Measurements from ENCODE around the gene CD8B2. TPM values are rescaled to one million over a fixed set of nuclear protein-coding genes. Genes with fewer than 3 reads are reported as not detected.
"Not testable (repeated sequence)": the region's sequence is repeated elsewhere in the genome, so short reads cannot be mapped to it uniquely, and the experiment has no call there.

Gene CD8B2
- 0.37 and 0.54 TPM in 2 replicates for total RNA-seq

DNA sequence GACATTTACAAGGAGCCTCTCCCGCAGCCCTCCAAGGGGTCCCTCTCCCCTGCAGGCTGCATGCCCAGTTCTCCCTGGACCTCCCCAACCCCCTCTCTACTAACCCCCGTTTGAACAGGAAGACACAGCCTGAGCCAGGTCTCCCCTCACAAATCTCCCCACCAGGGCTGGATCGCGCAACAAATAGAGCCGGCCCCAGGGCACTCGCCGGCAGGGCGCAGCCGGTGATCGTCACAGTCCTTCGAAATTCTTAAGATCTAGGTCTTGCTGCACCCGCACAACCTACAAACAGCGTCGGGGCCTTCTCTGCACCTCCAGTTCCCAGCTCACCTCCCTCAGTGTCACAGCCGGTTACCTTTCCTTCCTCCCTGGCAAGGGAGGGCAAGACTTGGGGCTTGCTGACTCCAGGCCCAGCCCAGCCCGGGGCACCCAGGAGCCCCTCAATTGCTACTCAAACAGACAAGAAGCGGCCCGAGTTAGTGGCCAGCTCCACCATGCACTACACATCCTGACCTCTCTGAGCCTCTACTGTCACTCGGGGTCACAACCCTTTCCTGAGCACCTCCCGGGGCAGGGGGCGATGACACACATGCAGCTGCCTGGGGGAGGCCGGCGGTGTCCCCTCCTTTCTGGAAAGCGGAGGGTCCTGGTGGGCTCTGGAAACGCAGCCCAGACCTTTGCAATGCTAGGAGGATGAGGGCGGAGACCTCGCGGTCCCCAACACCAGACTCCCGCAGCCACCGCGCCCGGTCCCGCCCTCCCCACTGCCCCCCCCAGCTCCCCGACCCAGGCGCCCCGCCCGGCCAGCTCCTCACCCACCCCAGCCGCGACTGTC lies at the start of gene CD8B2:
Gene CD8B2 (plus strand): TSS at position 814 of the 835 bp plus-strand sequence. CDS start 63 bp downstream, outside the sequence.
- H3K4me1 Mint-ChIP-seq (ENCODE audit: low read depth); DNase-seq (ENCODE audit: low spot score); H3K36me3 Mint-ChIP-seq (ENCODE audit: low read depth); intact Hi-C loops (cut with micrococcal nuclease); H3K4me3 Mint-ChIP-seq; H3K27ac Mint-ChIP-seq; H3K9me3 Mint-ChIP-seq; H3K27me3 Mint-ChIP-seq (ENCODE audit: insufficient read depth): not testable (repeated sequence)

GRCh38 chr2:106461882-106462281 lies 25.3 kb upstream of the CD8B2 start:
- H3K4me3 Mint-ChIP-seq; H3K36me3 Mint-ChIP-seq (ENCODE audit: low read depth); H3K27me3 Mint-ChIP-seq (ENCODE audit: insufficient read depth); H3K9me3 Mint-ChIP-seq; H3K4me1 Mint-ChIP-seq (ENCODE audit: low read depth); H3K27ac Mint-ChIP-seq; DNase-seq (ENCODE audit: low spot score): not testable (repeated sequence)
- intact Hi-C loops (cut with micrococcal nuclease), result loop anchor here (5.0 kb wide), 1 partner anchor 80 kb away; no protein-coding TSS in a partner anchor

- H3K27ac Mint-ChIP-seq; H3K4me3 Mint-ChIP-seq; DNase-seq (ENCODE audit: low spot score); H3K36me3 Mint-ChIP-seq (ENCODE audit: low read depth); H3K9me3 Mint-ChIP-seq; H3K27me3 Mint-ChIP-seq (ENCODE audit: insufficient read depth); H3K4me1 Mint-ChIP-seq (ENCODE audit: low read depth); intact Hi-C loops (cut with micrococcal nuclease): not testable (repeated sequence)
Observed at GRCh38 chr2:106467516-106467915, 19.6 kb upstream of the CD8B2 start.

- H3K4me3 Mint-ChIP-seq; H3K27ac Mint-ChIP-seq; H3K27me3 Mint-ChIP-seq (ENCODE audit: insufficient read depth); intact Hi-C loops (cut with micrococcal nuclease); DNase-seq (ENCODE audit: low spot score); H3K9me3 Mint-ChIP-seq; H3K36me3 Mint-ChIP-seq (ENCODE audit: low read depth); H3K4me1 Mint-ChIP-seq (ENCODE audit: low read depth): not testable (repeated sequence)
Observed at GRCh38 chr2:106468107-106468506, 19.1 kb upstream of the CD8B2 start, which contains the start of gene RGPD3. TSS of gene RGPD3 (minus strand) at chr2:106468413. CDS start at chr2:106468288, 125 bp downstream.

DNA sequence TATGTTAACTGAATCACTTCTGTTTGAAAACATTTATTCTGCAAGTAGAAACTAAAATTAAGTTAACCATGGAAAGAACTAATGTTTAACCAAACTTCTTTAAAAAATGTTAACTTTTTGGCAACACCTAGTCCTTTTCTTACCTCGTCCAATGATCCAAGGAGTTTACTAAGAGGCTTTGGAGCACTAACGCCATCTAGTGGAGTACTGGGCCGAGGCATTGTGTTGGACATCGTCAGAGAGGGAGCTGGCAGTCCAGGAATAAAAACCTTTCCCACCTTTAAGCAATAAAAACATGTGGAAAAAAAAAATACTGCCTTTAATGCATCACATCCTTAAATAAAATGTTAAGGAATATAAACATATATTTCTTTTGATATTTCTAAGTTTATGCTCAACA lies 16.5 kb upstream of the CD8B2 start:
- peak; percentile 17 for DNase-seq (ENCODE audit: low spot score)
- not testable (repeated sequence) for H3K27me3 Mint-ChIP-seq (ENCODE audit: insufficient read depth); H3K27ac Mint-ChIP-seq; H3K4me1 Mint-ChIP-seq (ENCODE audit: low read depth); H3K36me3 Mint-ChIP-seq (ENCODE audit: low read depth); H3K4me3 Mint-ChIP-seq; H3K9me3 Mint-ChIP-seq
- intact Hi-C loops (cut with micrococcal nuclease), result loop anchor here (2.0 kb wide), 1 partner anchor 366 kb away; no protein-coding TSS in a partner anchor

DNA sequence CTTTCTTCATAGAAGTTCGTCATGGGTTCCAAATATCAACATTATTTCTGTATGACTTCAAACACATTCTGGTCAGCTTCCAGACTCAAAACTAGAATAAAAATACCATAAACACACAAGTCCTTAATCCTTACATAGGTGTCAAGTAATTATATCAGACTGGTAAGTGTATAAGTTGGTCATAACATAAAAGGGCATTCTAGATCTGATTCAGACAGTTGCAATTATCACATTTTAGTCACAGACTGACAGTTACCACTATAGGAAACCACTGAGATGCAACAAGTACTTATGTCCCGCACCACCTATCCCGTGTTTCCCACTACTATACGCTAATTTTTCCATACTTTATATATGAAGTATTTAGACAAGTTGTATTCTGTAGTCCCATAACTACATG lies 9.5 kb upstream of the CD8B2 start:
- H3K36me3 Mint-ChIP-seq (ENCODE audit: low read depth); H3K27me3 Mint-ChIP-seq (ENCODE audit: insufficient read depth); intact Hi-C loops (cut with micrococcal nuclease); H3K9me3 Mint-ChIP-seq; DNase-seq (ENCODE audit: low spot score); H3K27ac Mint-ChIP-seq; H3K4me3 Mint-ChIP-seq; H3K4me1 Mint-ChIP-seq (ENCODE audit: low read depth): not testable (repeated sequence)

- H3K27ac Mint-ChIP-seq; DNase-seq (ENCODE audit: low spot score); intact Hi-C loops (cut with micrococcal nuclease); H3K27me3 Mint-ChIP-seq (ENCODE audit: insufficient read depth); H3K4me3 Mint-ChIP-seq; H3K4me1 Mint-ChIP-seq (ENCODE audit: low read depth); H3K36me3 Mint-ChIP-seq (ENCODE audit: low read depth); H3K9me3 Mint-ChIP-seq: not testable (repeated sequence)
Observed at GRCh38 chr2:106479563-106479962, 7.6 kb upstream of the CD8B2 start.

DNA sequence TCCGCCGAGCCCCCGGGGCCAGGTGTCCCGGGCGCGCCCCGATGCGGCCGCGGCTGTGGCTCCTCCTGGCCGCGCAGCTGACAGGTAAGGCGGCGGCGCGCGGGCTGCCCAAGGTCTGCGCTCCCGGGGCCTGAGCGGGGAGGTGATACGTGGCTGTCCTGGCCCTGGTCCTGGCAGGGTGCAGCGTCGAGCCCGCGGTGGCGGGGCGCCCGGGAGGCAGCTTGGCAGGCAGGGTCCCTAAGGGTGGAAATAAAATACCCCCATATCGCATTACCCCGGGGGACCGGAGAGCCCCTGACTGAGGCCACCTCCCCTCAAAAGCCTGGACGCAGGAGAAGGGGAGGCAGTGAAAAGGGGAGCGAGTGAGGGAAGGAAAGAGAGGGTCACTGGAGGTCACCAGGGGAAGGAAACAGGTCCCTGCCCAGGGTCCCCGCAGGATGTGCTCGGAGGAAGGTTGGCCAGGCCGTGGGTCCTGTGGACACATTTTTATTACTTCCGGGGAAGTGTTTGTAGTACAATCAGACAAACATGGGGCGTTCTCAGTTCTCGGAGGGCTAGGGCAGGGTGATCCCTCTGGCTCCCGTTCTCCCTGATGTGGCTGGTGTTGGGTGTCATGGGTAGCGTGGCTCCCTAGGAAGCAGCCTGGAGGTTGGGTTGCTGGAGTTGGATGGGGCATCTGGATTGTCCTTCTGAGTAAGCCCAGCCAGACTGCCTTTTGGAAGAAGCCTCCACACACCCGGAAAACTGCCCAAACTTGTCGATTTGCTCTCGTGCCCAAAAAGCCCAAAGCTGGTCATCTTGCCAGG lies 425 bp downstream of the CD8B2 start:
- H3K4me3 Mint-ChIP-seq; H3K9me3 Mint-ChIP-seq; H3K36me3 Mint-ChIP-seq (ENCODE audit: low read depth); DNase-seq (ENCODE audit: low spot score); H3K27me3 Mint-ChIP-seq (ENCODE audit: insufficient read depth); H3K4me1 Mint-ChIP-seq (ENCODE audit: low read depth); intact Hi-C loops (cut with micrococcal nuclease); H3K27ac Mint-ChIP-seq: not testable (repeated sequence)

DNA sequence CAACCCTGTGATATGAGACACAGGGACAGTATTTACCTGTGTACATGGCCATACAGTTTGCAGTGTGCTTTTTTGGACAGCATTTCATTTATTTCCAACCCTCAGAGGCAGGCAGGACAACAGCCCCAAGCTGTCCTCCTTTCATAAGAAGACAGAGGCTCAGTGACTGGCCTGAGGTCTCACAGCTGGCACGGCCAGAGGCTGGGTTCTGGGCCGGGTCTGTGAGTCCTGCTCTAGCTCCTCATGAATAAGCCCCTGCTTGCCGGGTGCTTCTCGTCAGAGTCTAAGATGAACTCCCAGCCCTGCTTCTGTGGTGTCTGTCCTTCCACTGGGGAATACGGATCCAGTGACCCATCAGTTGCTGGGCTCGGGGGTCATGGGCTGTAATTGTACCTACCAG lies 2.5 kb downstream of the CD8B2 start:
- H3K27ac Mint-ChIP-seq; H3K4me1 Mint-ChIP-seq (ENCODE audit: low read depth); intact Hi-C loops (cut with micrococcal nuclease); H3K36me3 Mint-ChIP-seq (ENCODE audit: low read depth); H3K9me3 Mint-ChIP-seq; DNase-seq (ENCODE audit: low spot score); H3K4me3 Mint-ChIP-seq; H3K27me3 Mint-ChIP-seq (ENCODE audit: insufficient read depth): not testable (repeated sequence)

GRCh38 chr2:106492399-106492798 lies 5.2 kb downstream of the CD8B2 start:
- H3K27ac Mint-ChIP-seq; DNase-seq (ENCODE audit: low spot score); H3K36me3 Mint-ChIP-seq (ENCODE audit: low read depth); H3K27me3 Mint-ChIP-seq (ENCODE audit: insufficient read depth); H3K9me3 Mint-ChIP-seq; H3K4me3 Mint-ChIP-seq; H3K4me1 Mint-ChIP-seq (ENCODE audit: low read depth); intact Hi-C loops (cut with micrococcal nuclease): not testable (repeated sequence)

DNA sequence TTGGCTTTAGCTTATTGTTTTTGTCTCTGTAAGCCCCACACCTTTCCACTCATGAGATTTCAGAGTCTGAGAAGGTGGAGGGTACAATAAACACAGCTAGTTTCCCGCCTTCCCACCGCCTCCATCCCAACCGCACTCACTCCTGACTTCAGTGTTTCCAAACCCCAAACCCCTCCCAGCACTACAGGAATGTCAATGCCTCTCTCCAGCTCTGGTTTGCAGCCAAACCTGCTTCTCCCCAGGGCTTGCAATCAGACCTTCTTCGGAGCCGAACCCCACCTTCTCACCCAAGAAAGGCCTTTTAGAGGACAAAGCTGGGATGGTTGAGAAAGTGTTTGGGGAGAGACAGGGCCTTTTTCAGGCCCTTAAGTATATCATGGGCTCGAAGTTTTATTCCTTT lies 5.7 kb downstream of the CD8B2 start:
- DNase-seq (ENCODE audit: low spot score); H3K4me3 Mint-ChIP-seq; H3K36me3 Mint-ChIP-seq (ENCODE audit: low read depth); H3K9me3 Mint-ChIP-seq; H3K4me1 Mint-ChIP-seq (ENCODE audit: low read depth); H3K27ac Mint-ChIP-seq; H3K27me3 Mint-ChIP-seq (ENCODE audit: insufficient read depth); intact Hi-C loops (cut with micrococcal nuclease): not testable (repeated sequence)

DNA sequence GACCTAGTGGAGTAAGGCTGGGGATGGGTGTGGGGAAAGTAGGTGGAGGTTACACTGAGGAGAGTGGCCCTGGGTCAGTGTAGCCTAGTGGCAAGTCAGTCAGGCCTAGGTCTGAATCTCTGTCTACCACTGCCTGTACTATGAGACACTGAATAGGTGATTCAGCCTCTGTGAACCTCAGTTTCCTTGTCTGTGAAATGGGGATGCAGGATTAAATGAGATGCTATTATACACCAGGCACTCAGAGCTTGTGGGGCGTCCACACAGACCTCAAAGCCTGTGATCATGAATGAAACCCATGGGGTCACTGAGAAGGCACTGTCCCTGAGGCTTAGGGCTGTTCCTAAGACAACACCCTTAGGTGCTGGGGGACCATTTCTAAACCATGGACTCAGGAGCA lies 11.4 kb downstream of the CD8B2 start:
- H3K36me3 Mint-ChIP-seq (ENCODE audit: low read depth); H3K27me3 Mint-ChIP-seq (ENCODE audit: insufficient read depth); H3K4me1 Mint-ChIP-seq (ENCODE audit: low read depth); intact Hi-C loops (cut with micrococcal nuclease); H3K9me3 Mint-ChIP-seq; H3K27ac Mint-ChIP-seq; H3K4me3 Mint-ChIP-seq; DNase-seq (ENCODE audit: low spot score): not testable (repeated sequence)

GRCh38 chr2:106500350-106500749 lies 13.2 kb downstream of the CD8B2 start:
- H3K4me1 Mint-ChIP-seq (ENCODE audit: low read depth); DNase-seq (ENCODE audit: low spot score); H3K36me3 Mint-ChIP-seq (ENCODE audit: low read depth); H3K27me3 Mint-ChIP-seq (ENCODE audit: insufficient read depth); H3K4me3 Mint-ChIP-seq; H3K9me3 Mint-ChIP-seq; H3K27ac Mint-ChIP-seq; intact Hi-C loops (cut with micrococcal nuclease): not testable (repeated sequence)

Data from activated T-helper 1 cell treated with anti-CD3 and anti-CD28 coated beads, Interleukin-12 subunit alpha, Interleukin-12 subunit beta, Interleukin-2, Interleukin-4 antibody, amounts not matched to agents 30 ng/mL and 10 ng/mL and 1 ng/mL, durations not matched to agents 14 hours and 24 hours and 36 hours (primary cell).